GM18499 (cell line): ENCODE results near the gene KRT6A.

ENCODE experiments used
- ATAC-seq: cut with Tn5 transposase; IDR thresholded peaks from one replicate; pipeline ENCODE4 v1.9.1; 2021; ENCODE audit warnings: moderate number of reproducible peaks; ENCODE audit not compliant: insufficient read depth, unreplicated experiment

Gene KRT6A

DNA sequence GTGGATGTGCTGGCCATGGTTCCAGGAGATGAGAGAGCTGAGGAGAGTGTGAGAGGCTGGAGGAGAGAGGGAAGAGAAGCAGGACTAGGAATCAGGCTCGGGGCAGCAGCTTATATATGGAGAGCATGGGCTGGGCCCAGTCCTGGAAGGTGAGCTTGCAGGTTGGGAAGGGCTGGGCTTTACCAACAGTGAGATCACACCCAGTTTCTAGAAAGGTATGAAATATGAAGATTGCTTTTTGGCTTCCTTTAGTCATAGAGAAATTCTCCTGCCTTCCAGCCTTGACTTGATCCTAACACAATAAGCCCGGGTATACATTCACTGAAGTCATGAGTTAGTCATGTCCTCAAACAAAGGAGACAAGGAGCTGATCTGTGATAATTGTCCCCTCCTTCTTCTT is at the start of gene KRT6A:
TSS of gene KRT6A (minus strand) at position 86 of the 400 bp plus-strand sequence. CDS start at position 17, 69 bp downstream.
- no peak for ATAC-seq

DNA sequence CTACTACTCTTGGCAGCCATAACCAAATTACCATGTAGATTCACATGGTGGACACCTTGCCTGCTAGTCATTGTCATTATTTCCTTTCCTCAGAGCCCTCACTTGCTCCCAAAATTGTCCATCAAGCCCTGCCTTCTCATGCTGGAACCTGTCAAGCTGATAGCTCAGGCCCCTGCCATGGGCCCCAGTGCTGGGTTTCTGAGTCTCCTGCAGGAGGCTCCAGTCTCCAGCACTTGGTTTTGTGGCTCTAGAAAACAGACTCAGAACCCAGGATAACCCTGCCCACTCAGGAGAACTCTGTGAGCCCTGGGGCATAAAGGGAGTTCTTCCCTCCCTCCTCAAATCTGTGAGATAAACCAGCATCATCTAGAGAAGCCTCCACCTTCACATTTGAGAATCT is 49.1 kb upstream of the KRT6A start:
- no peak for ATAC-seq

- no peak for ATAC-seq
Observed at GRCh38 chr12:52541709-52542108, 48.7 kb upstream of the KRT6A start.

DNA sequence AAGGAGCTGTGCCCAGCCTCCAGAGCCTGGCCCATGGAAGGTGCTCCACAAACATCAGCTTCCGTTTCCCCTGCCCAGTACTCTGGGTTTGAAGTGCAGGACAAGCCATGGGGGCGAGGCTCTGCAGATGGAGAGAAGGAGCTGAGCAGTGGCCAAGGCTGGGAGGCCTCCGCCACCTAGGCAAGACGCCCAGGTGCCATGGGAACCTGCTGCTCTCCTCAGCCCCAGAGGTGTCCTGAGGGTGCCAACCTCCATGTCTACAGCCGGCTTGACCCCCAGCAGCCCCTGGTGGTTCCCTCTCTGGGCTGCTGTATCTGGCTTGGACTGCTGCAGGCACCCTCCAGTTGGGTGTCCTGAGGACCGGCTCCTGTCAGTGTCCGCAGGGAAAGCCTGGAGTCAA is 47.5 kb upstream of the KRT6A start:
- ATAC-seq = no peak

DNA sequence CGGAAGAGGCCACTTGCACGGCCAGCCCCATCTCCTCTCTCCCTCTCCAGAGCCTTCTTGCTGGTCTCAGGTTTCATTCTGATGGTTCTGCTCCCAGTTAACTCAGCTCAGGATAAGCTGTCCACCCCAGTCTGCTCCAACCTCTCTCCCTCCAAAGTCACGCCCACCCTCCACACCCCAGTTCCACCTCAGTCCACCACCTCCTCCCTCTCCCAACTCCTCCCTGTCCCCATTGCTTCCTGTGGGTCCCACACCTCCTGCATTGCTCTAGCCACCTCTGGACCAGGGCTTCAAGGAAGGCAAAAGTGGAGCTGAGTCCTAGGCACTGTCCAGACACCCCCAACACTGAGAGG is 46.7 kb upstream of the KRT6A start:
- ATAC-seq = no peak

DNA sequence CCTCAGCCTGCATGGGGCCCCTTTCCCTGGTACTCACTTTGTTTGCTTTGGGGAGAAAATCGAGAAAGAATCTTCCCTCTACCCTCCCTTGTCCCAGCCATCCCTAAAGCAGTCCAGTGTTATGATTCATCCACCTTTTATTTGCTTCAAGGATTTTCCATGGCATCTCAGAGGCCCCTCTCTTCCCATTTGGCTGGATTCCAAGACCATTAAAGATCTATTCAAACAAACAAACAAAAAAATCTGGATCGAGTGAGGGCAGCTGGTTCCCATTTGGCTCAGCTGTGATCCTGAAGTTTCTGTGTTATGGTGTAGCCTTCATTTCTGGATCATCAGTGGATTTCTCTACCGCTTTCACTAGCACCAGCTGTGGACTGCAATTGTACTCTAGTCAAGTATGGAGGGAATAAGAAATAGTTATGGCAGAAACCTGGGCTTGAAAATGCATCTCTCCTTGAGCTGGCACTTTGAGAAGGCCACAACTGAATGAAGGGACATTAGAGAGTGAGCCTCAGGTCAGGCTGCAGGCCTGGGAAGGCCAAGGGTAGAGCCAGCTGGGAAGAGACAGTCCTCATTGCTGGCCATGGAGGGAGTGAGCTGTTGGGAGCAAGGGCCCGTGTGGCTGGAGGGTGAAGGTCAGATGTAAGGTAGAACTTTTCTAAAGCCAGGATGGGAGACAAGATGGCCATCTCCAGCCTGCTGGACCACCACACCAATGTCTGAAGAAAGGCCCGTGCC is 46.2 kb upstream of the KRT6A start:
- ATAC-seq = no peak

DNA sequence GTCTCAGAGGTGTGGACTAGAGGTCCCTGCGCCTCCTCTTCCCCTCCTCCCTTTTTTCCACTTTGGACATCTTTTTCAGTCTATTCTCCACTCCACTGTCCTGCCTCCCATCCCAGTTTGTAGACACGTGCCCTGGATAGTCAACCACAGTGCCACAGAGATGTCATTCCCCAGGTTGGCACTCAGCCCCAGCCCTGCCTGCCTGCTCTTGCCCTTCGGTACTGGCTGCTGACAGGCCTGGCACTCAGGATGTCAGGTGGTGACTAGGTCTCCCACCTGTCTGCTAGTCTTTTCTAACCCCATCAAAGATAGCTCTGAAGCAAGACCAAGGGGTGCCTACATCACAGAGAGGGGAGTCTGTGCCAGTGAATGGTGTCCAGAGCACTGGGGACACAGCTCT is 44.0 kb upstream of the KRT6A start:
- ATAC-seq = no peak

DNA sequence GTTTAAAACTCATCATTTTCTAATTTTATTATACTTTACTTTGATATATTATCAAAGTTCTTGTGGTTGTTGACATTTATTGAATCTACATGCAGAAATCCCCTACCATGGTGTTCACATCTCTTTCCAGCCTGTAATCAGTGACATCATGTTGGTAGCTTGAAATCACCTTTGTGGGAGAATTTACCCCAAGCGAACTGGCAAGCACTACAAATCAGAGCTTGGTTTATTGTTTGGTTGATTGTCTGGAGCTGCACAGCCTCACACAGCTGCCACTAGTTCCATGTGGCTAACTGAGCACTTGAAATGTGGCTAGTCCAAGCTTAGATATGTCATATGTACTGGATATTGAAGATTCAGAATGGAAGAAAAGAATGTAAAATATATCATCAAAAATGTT is 42.5 kb upstream of the KRT6A start:
- no peak for ATAC-seq

- no peak for ATAC-seq
Observed at GRCh38 chr12:52534482-52534881, 41.4 kb upstream of the KRT6A start.

DNA sequence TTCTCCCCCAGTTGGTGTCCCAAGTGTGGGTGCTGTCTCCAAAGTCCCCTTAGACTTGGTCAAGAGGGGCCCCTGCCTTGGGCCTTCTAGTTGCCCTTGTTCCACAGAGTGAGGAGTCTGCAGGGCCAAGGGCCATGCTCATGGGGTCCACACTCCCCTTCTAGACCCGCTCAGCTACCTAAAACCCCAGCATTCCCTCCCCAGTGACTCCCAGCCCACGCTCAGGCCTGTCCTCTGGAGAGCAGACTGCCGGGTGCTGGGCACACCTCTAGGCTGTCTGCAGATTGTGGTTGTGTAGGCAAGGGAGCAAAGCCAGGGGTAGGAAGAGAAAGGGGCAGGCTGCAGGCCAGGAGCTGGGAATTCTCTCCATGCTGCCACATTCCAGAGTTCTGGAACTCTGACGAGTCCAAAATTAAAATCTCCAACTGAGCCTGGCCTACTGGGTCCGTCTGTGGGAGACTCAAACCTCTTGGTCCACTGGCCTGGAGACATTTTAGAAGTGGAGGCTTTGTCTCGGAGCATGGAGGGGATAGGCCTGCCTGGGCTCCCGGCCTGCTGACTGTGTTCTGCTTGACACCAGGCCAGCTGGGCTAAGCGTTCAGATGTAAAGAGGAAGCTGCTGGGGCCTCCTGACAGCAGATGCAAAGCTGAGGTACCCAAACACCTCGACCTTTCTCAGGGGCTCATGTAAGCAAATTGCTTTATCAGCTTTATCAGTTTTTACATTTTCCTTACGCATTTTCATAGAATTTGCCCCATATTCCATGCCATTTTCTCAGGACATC is 40.8 kb upstream of the KRT6A start:
- ATAC-seq = no peak

GRCh38 chr12:52532636-52533035 is 39.6 kb upstream of the KRT6A start:
- no peak for ATAC-seq

DNA sequence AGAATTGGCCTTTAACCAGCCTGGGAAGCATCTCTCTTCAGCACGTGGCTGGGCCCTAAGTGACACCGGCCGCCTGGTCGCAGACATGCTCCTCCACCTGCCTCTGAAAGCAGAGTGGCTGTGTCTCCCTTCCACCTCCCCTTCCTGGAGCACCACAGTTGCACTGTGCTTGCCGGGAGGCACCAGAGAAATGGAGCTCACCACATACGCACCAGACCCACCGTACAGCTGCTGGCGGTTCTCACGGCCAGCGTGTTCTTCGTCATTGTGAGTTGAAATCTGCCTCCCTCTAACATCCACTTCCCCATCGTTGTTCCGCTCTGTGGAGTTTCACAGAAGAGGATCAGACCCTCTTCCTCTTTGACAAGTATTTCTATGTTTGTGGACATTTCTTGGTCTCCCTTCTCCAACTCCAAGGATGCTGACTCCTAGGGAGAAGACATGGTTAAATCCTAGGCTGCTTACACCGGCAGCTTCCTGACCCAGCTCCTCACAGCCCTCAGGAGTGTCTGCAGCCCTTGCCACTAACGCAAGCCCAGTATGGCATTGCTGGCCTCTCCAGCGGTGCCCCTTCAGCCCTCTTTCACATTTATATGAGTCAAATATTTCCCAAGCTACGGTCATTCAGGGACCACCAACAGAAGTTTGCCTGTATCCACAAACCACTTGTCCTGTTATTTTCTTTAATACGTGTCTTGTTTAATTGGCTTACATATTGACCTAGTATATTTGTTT is 38.7 kb upstream of the KRT6A start:
- no peak for ATAC-seq

DNA sequence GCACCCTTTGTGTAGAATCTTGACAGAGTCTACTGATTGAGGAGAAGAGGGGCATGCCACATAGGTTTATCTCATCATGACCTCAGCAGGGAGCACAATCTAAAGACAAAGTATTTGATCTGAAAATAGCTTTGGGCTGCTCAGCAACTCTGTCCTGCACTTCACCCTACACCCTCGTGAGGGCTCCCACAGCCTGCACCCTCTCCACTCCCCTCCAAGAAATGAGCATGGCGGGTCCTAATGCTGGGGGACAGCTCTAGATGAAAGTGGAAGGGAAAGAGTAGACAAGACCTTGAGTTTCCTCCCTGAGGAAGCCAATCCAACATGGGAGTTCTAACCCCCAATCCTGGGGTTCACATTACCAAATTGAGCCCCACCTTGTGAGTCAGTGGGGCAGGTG is 37.8 kb upstream of the KRT6A start:
- no peak for ATAC-seq

DNA sequence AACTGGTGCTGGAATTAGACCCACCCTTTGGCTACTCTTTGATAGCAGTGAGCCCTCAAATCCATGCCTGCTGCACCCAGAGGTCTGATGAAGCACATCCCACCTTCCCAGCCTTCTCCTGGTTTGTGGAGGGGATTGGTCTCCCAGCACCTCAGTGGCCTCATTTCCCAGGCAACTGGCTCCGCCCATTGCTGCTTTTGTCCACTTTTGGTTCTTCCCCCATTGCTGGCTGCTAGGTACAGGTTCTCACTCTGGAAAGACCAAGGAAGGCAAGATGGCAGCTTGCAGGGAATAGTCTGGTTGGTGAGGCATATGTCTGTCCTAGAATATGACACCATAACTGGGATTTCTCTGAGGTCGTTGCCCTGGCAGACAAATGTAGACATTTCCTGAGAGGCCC is 37.3 kb upstream of the KRT6A start:
- ATAC-seq = no peak

- no peak for ATAC-seq
Observed at GRCh38 chr12:52529846-52530245, 36.8 kb upstream of the KRT6A start.

DNA sequence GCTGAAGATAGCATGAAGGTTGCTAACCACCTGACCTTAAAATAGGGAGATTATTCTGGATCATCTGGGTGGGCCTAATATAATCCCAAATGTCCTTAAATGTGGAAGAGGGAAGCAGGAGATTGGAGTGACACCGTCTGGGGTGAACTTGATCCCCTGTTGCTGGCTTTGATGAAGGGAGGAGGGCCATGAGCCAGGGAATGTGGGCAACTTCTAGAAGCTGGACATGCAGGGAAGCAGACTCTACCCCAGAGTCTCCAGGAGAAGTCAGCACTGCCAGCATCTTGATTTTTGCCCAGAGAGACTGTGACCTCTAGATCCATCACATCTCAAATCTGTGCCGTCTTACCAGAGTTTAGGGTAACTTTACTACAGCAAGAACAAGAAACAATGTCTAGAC is 36.4 kb upstream of the KRT6A start:
- no peak for ATAC-seq

- ATAC-seq = no peak
Observed at GRCh38 chr12:52528641-52529143, 35.6 kb upstream of the KRT6A start.

DNA sequence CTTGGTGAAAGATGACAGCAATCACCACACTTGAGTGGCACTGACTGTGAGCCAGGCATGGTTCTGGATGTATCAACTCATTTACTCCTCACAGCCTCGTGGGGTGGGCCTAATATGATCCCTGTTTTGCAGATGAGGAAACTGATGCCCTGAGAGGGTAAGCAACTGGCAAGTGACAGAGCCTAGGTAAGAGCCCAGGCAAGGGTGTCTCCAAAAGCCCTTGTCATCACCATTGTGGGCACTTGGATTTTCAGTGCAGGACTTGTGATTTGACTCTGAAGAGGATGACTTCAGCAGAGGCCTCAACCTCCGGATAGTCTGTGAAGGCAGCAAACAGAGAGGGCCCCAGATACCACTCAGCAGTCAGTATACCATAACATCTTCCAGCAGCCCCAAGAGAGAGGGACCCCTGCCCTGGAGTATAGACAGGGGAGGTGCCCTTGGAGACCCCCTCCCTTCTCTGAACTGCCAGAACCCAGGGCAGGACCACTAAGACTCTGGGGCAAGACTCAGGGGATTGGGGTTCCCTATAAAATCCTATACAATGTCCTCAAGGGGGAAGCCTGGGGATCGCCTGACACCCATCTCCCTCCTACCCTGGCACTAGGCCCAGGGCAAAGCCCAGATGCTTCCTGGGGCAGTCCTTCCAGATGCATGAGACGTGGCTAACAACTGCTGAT is 34.2 kb upstream of the KRT6A start:
- no peak for ATAC-seq

DNA sequence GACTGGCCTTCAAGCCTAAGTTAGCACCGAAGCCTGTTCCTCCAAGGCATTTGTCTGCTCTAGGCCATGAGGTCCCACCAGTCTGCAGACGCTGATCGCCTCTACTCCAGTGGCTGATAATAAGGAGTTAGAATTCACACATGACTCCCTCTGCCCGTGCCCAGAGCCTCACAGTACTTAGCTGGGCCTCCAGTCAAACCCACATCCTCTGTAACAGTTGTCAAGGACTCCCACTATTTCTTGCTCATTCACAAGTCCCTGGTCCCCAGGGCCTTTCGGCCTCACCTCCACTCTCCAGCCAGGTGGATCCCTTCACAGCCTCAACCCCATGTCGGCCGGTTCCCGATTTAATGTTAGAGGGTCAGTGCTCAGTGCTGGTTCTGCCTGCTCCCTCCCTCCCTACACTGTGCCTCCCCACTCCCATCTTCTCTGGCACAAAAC is 33.5 kb upstream of the KRT6A start:
- ATAC-seq = no peak

- no peak for ATAC-seq
Observed at GRCh38 chr12:52525661-52526499, 32.8 kb upstream of the KRT6A start.
